HEK293 (cell line): Measurements from ENCODE around the gene TMCO2.

Experiments used
- MZF1 ChIP-seq: fragments of 450-650 bp; formaldehyde crosslinking; IDR thresholded peaks from 2 replicates; pipeline ENCODE4 v1.5.1; 2017; ENCODE audit warnings: missing biosample characterization, missing genetic modification characterization, borderline replicate concordance
- ZFHX2 ChIP-seq: fragments of 450-650 bp; formaldehyde crosslinking; conservative IDR thresholded peaks from 2 replicates; pipeline ENCODE4 v1.5.1; 2016; ENCODE audit warnings: missing biosample characterization, missing genetic modification characterization
- ZNF138 ChIP-seq: fragments of 450-650 bp; formaldehyde crosslinking; IDR thresholded peaks from 2 replicates; pipeline ENCODE4 v1.5.1; 2016; ENCODE audit warnings: missing biosample characterization, missing genetic modification characterization, borderline replicate concordance
- ZNF146 ChIP-seq: fragments of 450-650 bp; formaldehyde crosslinking; IDR thresholded peaks from 2 replicates; pipeline ENCODE4 v1.5.1; 2016; ENCODE audit warnings: missing biosample characterization, missing genetic modification characterization
- ZNF629 ChIP-seq: fragments of 450-650 bp; formaldehyde crosslinking; IDR thresholded peaks from 2 replicates; pipeline ENCODE4 v1.5.1; 2017; ENCODE audit warnings: missing biosample characterization, missing genetic modification characterization
- ZNF670 ChIP-seq: fragments of 450-650 bp; formaldehyde crosslinking; IDR thresholded peaks from 2 replicates; pipeline ENCODE4 v1.5.1; 2016; ENCODE audit warnings: missing biosample characterization, missing genetic modification characterization, low read depth
- ZNF768 ChIP-seq: fragments of 450-650 bp; formaldehyde crosslinking; IDR thresholded peaks from 2 replicates; pipeline ENCODE4 v1.5.1; 2018; ENCODE audit warnings: missing biosample characterization, mild to moderate bottlenecking, missing genetic modification characterization
- ZNF830 ChIP-seq: fragments of 450-650 bp; IDR thresholded peaks from 2 replicates; pipeline ENCODE4 v1.5.0; 2018; ENCODE audit warnings: missing biosample characterization, missing genetic modification characterization, low read depth, mild to moderate bottlenecking, moderate library complexity
- TF ChIP-seq, protein P1 (sequence below): fragments of 450-650 bp; formaldehyde crosslinking; IDR thresholded peaks from 2 replicates; pipeline ENCODE4 v1.5.1; 2016; ENCODE audit warnings: missing biosample characterization, missing genetic modification characterization
- TF ChIP-seq, protein P2 (sequence below): fragments of 450-650 bp; formaldehyde crosslinking; IDR thresholded peaks from 2 replicates; pipeline ENCODE4 v1.5.1; 2016; ENCODE audit warnings: missing biosample characterization, missing genetic modification characterization
- TF ChIP-seq, protein P3 (sequence below): fragments of 450-650 bp; formaldehyde crosslinking; IDR thresholded peaks from 2 replicates; pipeline ENCODE4 v1.5.1; 2016; ENCODE audit warnings: missing biosample characterization, missing genetic modification characterization, low read depth
- TF ChIP-seq, protein P4 (sequence below): fragments of 450-650 bp; formaldehyde crosslinking; IDR thresholded peaks from 2 replicates; pipeline ENCODE4 v1.5.1; 2016; ENCODE audit warnings: missing biosample characterization, missing genetic modification characterization
- TF ChIP-seq, protein P5 (sequence below): fragments of 450-650 bp; formaldehyde crosslinking; IDR thresholded peaks from 2 replicates; pipeline ENCODE4 v1.5.1; 2016; ENCODE audit warnings: missing biosample characterization, missing genetic modification characterization, low read depth
- TF ChIP-seq, protein P6 (sequence below): fragments of 450-650 bp; formaldehyde crosslinking; IDR thresholded peaks from 2 replicates; pipeline ENCODE4 v1.5.1; 2016; ENCODE audit warnings: missing biosample characterization, missing genetic modification characterization

DNA sequence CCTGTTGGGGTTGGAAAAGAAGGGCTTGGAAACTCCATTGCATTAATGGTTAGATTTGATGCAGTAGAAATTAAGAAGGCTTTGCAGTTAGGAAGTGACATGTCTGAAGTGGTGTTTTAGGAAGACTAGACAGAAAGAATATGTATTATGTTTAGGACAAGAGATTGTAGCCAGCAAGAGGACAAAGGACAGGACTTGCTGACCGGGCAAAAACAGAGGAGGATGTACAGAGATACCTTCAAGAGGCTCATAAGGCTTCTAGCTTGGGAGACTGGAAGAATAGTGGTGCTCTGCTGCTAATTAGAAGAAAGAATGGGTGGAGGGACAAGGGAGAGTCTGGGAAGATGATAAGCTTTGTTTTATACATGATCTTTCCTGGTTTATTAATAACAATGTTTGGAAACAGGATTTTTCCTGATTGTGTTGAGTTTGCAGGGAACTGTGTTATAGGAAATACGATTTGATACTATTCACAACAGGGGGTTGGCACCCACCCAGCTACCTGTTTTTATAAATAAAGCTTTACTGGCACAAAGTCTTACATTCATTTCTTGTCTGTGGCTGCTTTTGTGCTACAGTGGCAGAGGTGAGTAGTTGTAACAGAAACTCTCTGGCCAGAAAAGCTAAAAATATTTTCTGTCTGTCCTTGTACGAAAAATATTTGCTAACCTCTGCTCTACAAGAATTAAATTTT is 37.1 kb upstream of the TMCO2 start:
- TF ChIP-seq ZNF768 (tag by site-specific recombination) (no peak), ZNF138 (tag by site-specific recombination) (no peak), ZNF146 (tag by site-specific recombination) (no peak), ZNF629 (tag by site-specific recombination) (no peak), ZNF670 (tag by site-specific recombination) (no peak), ZFHX2 (tag by site-specific recombination) (no peak), MZF1 (tag by site-specific recombination) (no peak), ZNF830 (tag by site-specific recombination) (no peak)
- TF ChIP-seq, protein P1, sequence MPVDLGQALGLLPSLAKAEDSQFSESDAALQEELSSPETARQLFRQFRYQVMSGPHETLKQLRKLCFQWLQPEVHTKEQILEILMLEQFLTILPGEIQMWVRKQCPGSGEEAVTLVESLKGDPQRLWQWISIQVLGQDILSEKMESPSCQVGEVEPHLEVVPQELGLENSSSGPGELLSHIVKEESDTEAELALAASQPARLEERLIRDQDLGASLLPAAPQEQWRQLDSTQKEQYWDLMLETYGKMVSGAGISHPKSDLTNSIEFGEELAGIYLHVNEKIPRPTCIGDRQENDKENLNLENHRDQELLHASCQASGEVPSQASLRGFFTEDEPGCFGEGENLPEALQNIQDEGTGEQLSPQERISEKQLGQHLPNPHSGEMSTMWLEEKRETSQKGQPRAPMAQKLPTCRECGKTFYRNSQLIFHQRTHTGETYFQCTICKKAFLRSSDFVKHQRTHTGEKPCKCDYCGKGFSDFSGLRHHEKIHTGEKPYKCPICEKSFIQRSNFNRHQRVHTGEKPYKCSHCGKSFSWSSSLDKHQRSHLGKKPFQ (tag by site-specific recombination), result no peak
- TF ChIP-seq, protein P2, sequence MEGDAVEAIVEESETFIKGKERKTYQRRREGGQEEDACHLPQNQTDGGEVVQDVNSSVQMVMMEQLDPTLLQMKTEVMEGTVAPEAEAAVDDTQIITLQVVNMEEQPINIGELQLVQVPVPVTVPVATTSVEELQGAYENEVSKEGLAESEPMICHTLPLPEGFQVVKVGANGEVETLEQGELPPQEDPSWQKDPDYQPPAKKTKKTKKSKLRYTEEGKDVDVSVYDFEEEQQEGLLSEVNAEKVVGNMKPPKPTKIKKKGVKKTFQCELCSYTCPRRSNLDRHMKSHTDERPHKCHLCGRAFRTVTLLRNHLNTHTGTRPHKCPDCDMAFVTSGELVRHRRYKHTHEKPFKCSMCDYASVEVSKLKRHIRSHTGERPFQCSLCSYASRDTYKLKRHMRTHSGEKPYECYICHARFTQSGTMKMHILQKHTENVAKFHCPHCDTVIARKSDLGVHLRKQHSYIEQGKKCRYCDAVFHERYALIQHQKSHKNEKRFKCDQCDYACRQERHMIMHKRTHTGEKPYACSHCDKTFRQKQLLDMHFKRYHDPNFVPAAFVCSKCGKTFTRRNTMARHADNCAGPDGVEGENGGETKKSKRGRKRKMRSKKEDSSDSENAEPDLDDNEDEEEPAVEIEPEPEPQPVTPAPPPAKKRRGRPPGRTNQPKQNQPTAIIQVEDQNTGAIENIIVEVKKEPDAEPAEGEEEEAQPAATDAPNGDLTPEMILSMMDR, result no peak
- TF ChIP-seq, protein P3, sequence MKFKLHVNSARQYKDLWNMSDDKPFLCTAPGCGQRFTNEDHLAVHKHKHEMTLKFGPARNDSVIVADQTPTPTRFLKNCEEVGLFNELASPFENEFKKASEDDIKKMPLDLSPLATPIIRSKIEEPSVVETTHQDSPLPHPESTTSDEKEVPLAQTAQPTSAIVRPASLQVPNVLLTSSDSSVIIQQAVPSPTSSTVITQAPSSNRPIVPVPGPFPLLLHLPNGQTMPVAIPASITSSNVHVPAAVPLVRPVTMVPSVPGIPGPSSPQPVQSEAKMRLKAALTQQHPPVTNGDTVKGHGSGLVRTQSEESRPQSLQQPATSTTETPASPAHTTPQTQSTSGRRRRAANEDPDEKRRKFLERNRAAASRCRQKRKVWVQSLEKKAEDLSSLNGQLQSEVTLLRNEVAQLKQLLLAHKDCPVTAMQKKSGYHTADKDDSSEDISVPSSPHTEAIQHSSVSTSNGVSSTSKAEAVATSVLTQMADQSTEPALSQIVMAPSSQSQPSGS (tag by site-specific recombination), result no peak
- TF ChIP-seq, protein P4, sequence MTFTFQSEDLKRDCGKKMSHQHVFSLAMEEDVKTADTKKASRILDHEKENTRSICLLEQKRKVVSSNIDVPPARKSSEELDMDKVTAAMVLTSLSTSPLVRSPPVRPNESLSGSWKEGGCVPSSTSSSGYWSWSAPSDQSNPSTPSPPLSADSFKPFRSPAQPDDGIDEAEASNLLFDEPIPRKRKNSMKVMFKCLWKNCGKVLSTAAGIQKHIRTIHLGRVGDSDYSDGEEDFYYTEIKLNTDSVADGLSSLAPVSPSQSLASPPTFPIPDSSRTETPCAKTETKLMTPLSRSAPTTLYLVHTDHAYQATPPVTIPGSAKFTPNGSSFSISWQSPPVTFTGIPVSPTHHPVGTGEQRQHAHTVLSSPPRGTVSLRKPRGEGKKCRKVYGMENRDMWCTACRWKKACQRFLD, result no peak
- TF ChIP-seq, protein P5, sequence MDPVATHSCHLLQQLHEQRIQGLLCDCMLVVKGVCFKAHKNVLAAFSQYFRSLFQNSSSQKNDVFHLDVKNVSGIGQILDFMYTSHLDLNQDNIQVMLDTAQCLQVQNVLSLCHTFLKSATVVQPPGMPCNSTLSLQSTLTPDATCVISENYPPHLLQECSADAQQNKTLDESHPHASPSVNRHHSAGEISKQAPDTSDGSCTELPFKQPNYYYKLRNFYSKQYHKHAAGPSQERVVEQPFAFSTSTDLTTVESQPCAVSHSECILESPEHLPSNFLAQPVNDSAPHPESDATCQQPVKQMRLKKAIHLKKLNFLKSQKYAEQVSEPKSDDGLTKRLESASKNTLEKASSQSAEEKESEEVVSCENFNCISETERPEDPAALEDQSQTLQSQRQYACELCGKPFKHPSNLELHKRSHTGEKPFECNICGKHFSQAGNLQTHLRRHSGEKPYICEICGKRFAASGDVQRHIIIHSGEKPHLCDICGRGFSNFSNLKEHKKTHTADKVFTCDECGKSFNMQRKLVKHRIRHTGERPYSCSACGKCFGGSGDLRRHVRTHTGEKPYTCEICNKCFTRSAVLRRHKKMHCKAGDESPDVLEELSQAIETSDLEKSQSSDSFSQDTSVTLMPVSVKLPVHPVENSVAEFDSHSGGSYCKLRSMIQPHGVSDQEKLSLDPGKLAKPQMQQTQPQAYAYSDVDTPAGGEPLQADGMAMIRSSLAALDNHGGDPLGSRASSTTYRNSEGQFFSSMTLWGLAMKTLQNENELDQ (tag by site-specific recombination), result no peak
- TF ChIP-seq, protein P6, sequence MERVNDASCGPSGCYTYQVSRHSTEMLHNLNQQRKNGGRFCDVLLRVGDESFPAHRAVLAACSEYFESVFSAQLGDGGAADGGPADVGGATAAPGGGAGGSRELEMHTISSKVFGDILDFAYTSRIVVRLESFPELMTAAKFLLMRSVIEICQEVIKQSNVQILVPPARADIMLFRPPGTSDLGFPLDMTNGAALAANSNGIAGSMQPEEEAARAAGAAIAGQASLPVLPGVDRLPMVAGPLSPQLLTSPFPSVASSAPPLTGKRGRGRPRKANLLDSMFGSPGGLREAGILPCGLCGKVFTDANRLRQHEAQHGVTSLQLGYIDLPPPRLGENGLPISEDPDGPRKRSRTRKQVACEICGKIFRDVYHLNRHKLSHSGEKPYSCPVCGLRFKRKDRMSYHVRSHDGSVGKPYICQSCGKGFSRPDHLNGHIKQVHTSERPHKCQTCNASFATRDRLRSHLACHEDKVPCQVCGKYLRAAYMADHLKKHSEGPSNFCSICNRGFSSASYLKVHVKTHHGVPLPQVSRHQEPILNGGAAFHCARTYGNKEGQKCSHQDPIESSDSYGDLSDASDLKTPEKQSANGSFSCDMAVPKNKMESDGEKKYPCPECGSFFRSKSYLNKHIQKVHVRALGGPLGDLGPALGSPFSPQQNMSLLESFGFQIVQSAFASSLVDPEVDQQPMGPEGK (tag by site-specific recombination), result no peak
